Right atrium auricular region (tissue), 2 donors: ENCODE results near the gene NALCN. TPM values are rescaled to one million over a fixed set of nuclear protein-coding genes. Genes with fewer than 3 reads are reported as not detected.

Source experiments
- DNase-seq: peaks from one replicate; pipeline ENCODE4 v3.0.0-alpha.2; 2019; ENCODE audit warnings: low spot score
- H3K27ac ChIP-seq, 2 donors: fragments of 200-600 bp; sonication (generic); 1 replicate in 1 of 2; 2 replicates in 1 of 2; pipeline ENCODE4 v1.5.1; 2016 to 2019
- H3K27me3 ChIP-seq, 2 donors: fragments of 200-600 bp; sonication (generic); one replicate each; pipeline versions ENCODE4 v1.5.1 to v1.6.0; 2017 to 2019
- H3K36me3 ChIP-seq: fragments of 200-600 bp; sonication (generic); one replicate; pipeline ENCODE4 v1.5.1; 2016
- H3K4me1 ChIP-seq, 2 donors: fragments of 200-600 bp; sonication (generic); one replicate each; pipeline versions ENCODE4 v1.5.1 to v1.6.0; 2017 to 2019
- H3K4me3 ChIP-seq, 2 donors: fragments of 200-600 bp; sonication (generic); 1 replicate in 1 of 2; 2 replicates in 1 of 2; pipeline ENCODE4 v1.5.1; 2017 to 2019; ENCODE audit warnings: mild to moderate bottlenecking in 1 of 2, moderate library complexity in 1 of 2
- H3K9me3 ChIP-seq, 2 donors: fragments of 200-600 bp; sonication (generic); one replicate each; pipeline ENCODE4 v1.5.1; 2019
- CTCF ChIP-seq, 2 donors: fragments of 200-600 bp; sonication (generic); IDR thresholded peaks; one replicate each; pipeline ENCODE4 v1.5.1; 2019; ENCODE audit warnings: antibody characterized with exemption in 2 of 2
- total RNA-seq, 2 donors: library from RNA; depleted of rRNA; stranded (reverse); fragments of >200 nt; gene quantifications; one replicate each; pipeline ENCODE4 v1.1.0, GENCODE V29; 2016

Gene NALCN
- total RNA-seq, 2 donors from 2014 or later = 6.2 to 21.1 TPM

- Histone ChIP-seq H3K36me3 (no peaks in the 10 kb centered on the region), H3K4me1 (no peaks in the 10 kb centered on the region), H3K4me3 (no peak overlapping the region), H3K9me3 (no peaks in the 10 kb centered on the region), H3K27ac (no peak overlapping the region), H3K27me3 (no peaks in the 10 kb centered on the region)
- TF ChIP-seq CTCF (IDR thresholded peaks at IDR 0.05) = no peak
- no peak for DNase-seq
These were observed 326.0 kb downstream of the NALCN start for GRCh38 chr13:101090287-101090686.

GRCh38 chr13:101085551-101085950 is 330.8 kb downstream of the NALCN start:
- Histone ChIP-seq H3K9me3 (no peaks in the 10 kb centered on the region), H3K4me3 (no peak overlapping the region), H3K4me1 (no peaks in the 10 kb centered on the region), H3K27ac (no peak overlapping the region), H3K27me3 (no peaks in the 10 kb centered on the region), H3K36me3 (no peaks in the 10 kb centered on the region)
- no peak for TF ChIP-seq CTCF (IDR thresholded peaks at IDR 0.05)
- no peak for DNase-seq

DNA sequence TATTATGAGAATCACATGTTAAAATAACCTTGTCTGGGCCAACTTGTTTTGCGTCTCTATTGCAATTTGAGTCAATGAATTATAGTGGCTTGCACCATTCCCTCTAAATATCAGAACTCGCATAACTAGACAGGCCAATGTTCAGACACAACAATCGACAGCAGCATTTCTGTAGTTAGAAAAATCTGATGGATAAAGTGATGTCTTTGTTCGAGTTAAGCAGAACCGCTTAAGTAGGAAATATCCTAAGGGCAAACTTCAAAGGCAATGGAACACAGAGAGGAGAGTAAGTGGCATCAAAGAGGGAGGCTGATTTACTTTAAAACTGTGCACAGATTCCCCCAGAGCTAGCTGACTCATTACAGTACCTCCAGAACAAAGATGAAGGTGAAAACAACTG is 333.9 kb downstream of the NALCN start:
- no peak for DNase-seq

GRCh38 chr13:101080616-101081015 is 335.7 kb downstream of the NALCN start:
- no peak for TF ChIP-seq CTCF (IDR thresholded peaks at IDR 0.05)
- no peak for DNase-seq
- Histone ChIP-seq H3K4me1 (no peaks in the 10 kb centered on the region), H3K36me3 (no peaks in the 10 kb centered on the region), H3K4me3 (no peak overlapping the region), H3K9me3 (no peaks in the 10 kb centered on the region), H3K27me3 (no peaks in the 10 kb centered on the region), H3K27ac (no peak overlapping the region)

More for the DNA sequence above, 333.9 kb downstream of the NALCN start:
- Histone ChIP-seq H3K4me3 (no peak overlapping the region), H3K4me1 (no peaks in the 10 kb centered on the region), H3K36me3 (no peaks in the 10 kb centered on the region), H3K27me3 (no peaks in the 10 kb centered on the region), H3K27ac (no peak overlapping the region), H3K9me3 (no peaks in the 10 kb centered on the region)
- TF ChIP-seq CTCF (IDR thresholded peaks at IDR 0.05) = no peak

DNA sequence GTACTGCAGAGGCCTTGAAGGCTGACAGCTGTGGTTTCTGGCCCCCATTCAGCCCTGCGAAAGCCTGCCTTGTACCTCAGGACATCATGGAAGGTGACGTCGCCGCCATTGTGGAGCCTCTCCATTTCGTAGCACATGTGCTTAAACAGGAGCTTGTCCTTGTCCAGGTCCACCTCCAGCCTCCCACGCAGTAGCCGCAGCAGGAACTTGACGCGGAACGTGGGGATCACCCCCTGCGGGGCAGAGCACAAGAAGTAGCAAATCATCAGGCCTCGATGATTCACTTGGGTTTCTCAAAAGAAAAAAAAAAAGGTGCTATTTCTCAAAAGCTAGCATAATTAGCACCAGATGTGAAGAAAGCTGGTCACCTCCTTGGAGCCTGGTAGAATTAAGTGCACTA is 351.0 kb downstream of the NALCN start:
- H3K27ac ChIP-seq = no peak overlapping the region
- no peak overlapping the region for H3K4me3 ChIP-seq
- TF ChIP-seq CTCF (IDR thresholded peaks at IDR 0.05) = no peak
- H3K4me1 ChIP-seq = no peaks in the 10 kb centered on the region
- no peaks in the 10 kb centered on the region for H3K36me3 ChIP-seq
- no peaks in the 10 kb centered on the region for H3K27me3 ChIP-seq
- no peaks in the 10 kb centered on the region for H3K9me3 ChIP-seq
- DNase-seq = no peak

DNA sequence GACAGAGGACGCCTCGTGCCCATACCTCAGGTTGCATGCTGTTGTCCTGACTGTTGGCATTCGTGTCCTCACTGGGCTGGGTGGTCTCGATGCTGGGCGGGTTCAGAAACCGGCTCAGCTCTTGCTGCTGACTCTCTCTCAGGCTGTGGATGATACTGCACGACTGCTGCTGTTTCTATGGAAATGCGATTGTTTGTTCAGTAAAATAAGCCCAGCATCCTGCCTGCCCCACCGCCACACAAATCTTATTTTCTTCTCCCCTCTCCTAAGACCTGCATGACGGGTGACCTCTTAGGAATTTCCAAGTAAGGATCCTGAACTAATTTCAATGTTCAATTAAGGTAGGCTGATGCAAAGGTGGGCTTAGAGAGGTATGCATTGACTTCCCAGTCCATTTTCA is 356.5 kb downstream of the NALCN start:
- DNase-seq = no peak
- H3K36me3 ChIP-seq = no peaks in the 10 kb centered on the region
- H3K27ac ChIP-seq = no peak overlapping the region
- H3K4me1 ChIP-seq = no peaks in the 10 kb centered on the region
- TF ChIP-seq CTCF (IDR thresholded peaks at IDR 0.05) = no peak
- H3K9me3 ChIP-seq = no peaks in the 10 kb centered on the region
- H3K27me3 ChIP-seq = no peaks in the 10 kb centered on the region
- H3K4me3 ChIP-seq = no peak overlapping the region
